ENCODE results near the gene WDR49. TPM values are rescaled to one million over a fixed set of nuclear protein-coding genes. Genes with fewer than 3 reads are reported as not detected.

Gene WDR49
- total RNA-seq, 1 donor from 2014 or later = 0.84 TPM

DNA sequence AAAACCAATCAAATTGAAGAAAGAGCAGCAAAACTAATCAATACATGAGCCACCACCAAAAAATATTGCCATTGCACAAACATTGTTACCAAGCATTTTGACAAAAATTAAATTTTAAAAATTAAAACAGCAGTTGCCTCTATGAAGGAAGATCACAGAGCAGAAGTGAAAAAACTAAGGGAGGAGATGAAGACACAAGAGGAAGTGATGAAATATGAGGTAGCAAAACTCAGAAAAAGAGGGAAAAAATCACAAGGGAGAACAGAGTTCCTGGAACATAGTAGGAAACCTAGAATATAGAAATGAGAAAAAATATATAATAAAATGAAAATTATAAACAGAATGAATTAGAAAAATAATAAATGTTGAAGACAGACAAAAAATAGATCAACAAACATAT, 172.6 kb downstream of the WDR49 start:
- H3K4me3 ChIP-seq (ENCODE audit: insufficient read depth, low read depth, low read length) = no peak overlapping the region
- no peaks in the 10 kb centered on the region for H3K9me3 ChIP-seq (ENCODE audit: insufficient read depth, low read depth, low read length)
- no peak overlapping the region for H2AFZ ChIP-seq (ENCODE audit: low read depth, low read length)
- H3K4me2 ChIP-seq (ENCODE audit: low read length) = no peak overlapping the region
- no peaks in the 10 kb centered on the region for H4K20me1 ChIP-seq (ENCODE audit: insufficient read depth, low read length)
- Mint-ChIP-seq H3K9me3 (ENCODE audit: unreplicated experiment) (no peaks in the 10 kb centered on the region), H3K36me3 (ENCODE audit: low read depth, unreplicated experiment) (no peaks in the 10 kb centered on the region), H3K27ac (ENCODE audit: unreplicated experiment) (no peak overlapping the region), H3K27me3 (ENCODE audit: low read depth, unreplicated experiment) (no peaks in the 10 kb centered on the region), H3K4me1 (ENCODE audit: low read depth, unreplicated experiment) (no peaks in the 10 kb centered on the region), H3K4me3 (ENCODE audit: unreplicated experiment) (no peak overlapping the region)
- TF ChIP-seq, protein P1, sequence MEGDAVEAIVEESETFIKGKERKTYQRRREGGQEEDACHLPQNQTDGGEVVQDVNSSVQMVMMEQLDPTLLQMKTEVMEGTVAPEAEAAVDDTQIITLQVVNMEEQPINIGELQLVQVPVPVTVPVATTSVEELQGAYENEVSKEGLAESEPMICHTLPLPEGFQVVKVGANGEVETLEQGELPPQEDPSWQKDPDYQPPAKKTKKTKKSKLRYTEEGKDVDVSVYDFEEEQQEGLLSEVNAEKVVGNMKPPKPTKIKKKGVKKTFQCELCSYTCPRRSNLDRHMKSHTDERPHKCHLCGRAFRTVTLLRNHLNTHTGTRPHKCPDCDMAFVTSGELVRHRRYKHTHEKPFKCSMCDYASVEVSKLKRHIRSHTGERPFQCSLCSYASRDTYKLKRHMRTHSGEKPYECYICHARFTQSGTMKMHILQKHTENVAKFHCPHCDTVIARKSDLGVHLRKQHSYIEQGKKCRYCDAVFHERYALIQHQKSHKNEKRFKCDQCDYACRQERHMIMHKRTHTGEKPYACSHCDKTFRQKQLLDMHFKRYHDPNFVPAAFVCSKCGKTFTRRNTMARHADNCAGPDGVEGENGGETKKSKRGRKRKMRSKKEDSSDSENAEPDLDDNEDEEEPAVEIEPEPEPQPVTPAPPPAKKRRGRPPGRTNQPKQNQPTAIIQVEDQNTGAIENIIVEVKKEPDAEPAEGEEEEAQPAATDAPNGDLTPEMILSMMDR (IDR thresholded peaks at IDR 0.05; ENCODE audit: insufficient read depth, low read depth, low read length) = no peak
- TF ChIP-seq EZH2 (IDR thresholded peaks at IDR 0.05; ENCODE audit: insufficient read depth, low read length) = no peak
- H3K36me3 ChIP-seq (ENCODE audit: insufficient read depth, low read length) = no peaks in the 10 kb centered on the region
- no peak overlapping the region for H3K27ac ChIP-seq (ENCODE audit: low read depth, low read length)
- no peaks in the 10 kb centered on the region for H3K27me3 ChIP-seq (ENCODE audit: insufficient read depth, low read length)
- DNase-seq (ENCODE audit: low read depth) (no peak), FAIRE-seq (no peak)
- H3K79me2 ChIP-seq (ENCODE audit: insufficient read depth, low read length) = no peaks in the 10 kb centered on the region
- no peaks in the 10 kb centered on the region for H3K4me1 ChIP-seq (ENCODE audit: insufficient read depth, low read length)
- H3K9ac ChIP-seq (ENCODE audit: low read length) = no peak overlapping the region

DNA sequence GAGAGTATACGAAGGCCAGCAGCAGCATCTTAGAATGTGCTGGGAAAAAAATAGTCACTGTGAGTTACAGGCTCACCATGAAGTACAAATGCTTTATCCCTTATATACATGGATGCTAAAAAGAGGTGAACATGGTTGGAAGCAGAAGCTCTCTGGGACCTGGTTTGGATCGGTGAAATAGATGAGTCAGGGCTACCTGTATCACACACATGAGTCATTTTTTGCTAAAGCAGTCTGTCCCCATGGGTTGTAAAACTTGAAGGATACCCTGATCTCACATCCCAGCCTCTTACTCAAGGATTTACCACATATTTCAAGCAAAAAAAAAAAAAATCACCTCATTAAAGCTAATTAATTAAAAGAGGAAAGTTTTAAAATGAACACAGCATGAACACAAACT, 173.0 kb downstream of the WDR49 start:
- Histone ChIP-seq H3K27me3 (ENCODE audit: insufficient read depth, low read length) (no peaks in the 10 kb centered on the region), H3K4me3 (ENCODE audit: insufficient read depth, low read depth, low read length) (no peak overlapping the region), H3K4me2 (ENCODE audit: low read length) (no peak overlapping the region), H4K20me1 (ENCODE audit: insufficient read depth, low read length) (no peaks in the 10 kb centered on the region), H3K79me2 (ENCODE audit: insufficient read depth, low read length) (no peaks in the 10 kb centered on the region), H3K9me3 (ENCODE audit: insufficient read depth, low read depth, low read length) (no peaks in the 10 kb centered on the region), H3K4me1 (ENCODE audit: insufficient read depth, low read length) (no peaks in the 10 kb centered on the region), H3K27ac (ENCODE audit: low read depth, low read length) (no peak overlapping the region), H3K36me3 (ENCODE audit: insufficient read depth, low read length) (no peaks in the 10 kb centered on the region), H3K9ac (ENCODE audit: low read length) (no peak overlapping the region), H2AFZ (ENCODE audit: low read depth, low read length) (no peak overlapping the region)
- Mint-ChIP-seq H3K9me3 (ENCODE audit: unreplicated experiment) (no peaks in the 10 kb centered on the region), H3K4me1 (ENCODE audit: low read depth, unreplicated experiment) (no peaks in the 10 kb centered on the region), H3K4me3 (ENCODE audit: unreplicated experiment) (no peak overlapping the region), H3K36me3 (ENCODE audit: low read depth, unreplicated experiment) (no peaks in the 10 kb centered on the region), H3K27ac (ENCODE audit: unreplicated experiment) (no peak overlapping the region), H3K27me3 (ENCODE audit: low read depth, unreplicated experiment) (no peaks in the 10 kb centered on the region)
- DNase-seq (ENCODE audit: low read depth) (no peak), FAIRE-seq (no peak)
- TF ChIP-seq, protein P1 (IDR thresholded peaks at IDR 0.05; ENCODE audit: insufficient read depth, low read depth, low read length) = no peak
- no peak for TF ChIP-seq EZH2 (IDR thresholded peaks at IDR 0.05; ENCODE audit: insufficient read depth, low read length)

DNA sequence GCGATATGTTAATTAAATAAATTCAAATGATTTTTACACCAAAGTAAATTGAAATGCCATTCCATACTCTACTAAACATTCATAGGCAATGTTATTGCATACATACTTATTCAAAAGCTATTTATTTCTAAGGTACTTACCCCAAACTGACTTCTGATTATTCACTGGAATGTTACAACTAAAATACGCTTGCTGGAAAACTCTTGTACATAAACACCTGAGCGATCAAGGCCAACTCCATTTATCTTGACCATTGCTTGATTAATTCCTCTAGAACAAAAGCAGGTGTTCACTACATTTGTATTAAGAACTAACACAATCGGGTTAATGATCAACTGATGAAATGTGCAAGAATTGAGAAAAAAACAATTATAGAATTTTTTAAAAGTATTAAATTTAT, 179.9 kb downstream of the WDR49 start, which contains the start of gene SERPINI2:
TSS of gene SERPINI2 (minus strand) at position 180 of the 400 bp plus-strand sequence. CDS start 2,208 bp downstream, outside the sequence.
- Mint-ChIP-seq H3K4me1 (ENCODE audit: low read depth, unreplicated experiment) (no peaks in the 10 kb centered on the region), H3K27ac (ENCODE audit: unreplicated experiment) (no peak within 1 kb of the TSS), H3K27me3 (ENCODE audit: low read depth, unreplicated experiment) (no peaks in the 10 kb centered on the region), H3K36me3 (ENCODE audit: low read depth, unreplicated experiment) (no peaks in the 10 kb centered on the region), H3K9me3 (ENCODE audit: unreplicated experiment) (no peaks in the 10 kb centered on the region), H3K4me3 (ENCODE audit: unreplicated experiment) (no peak within 1 kb of the TSS)
- Histone ChIP-seq H4K20me1 (ENCODE audit: insufficient read depth, low read length) (no peaks in the 10 kb centered on the region), H3K4me3 (ENCODE audit: insufficient read depth, low read depth, low read length) (no peak within 1 kb of the TSS), H3K36me3 (ENCODE audit: insufficient read depth, low read length) (no peaks in the 10 kb centered on the region), H3K27ac (ENCODE audit: low read depth, low read length) (no peak within 1 kb of the TSS), H3K27me3 (ENCODE audit: insufficient read depth, low read length) (no peaks in the 10 kb centered on the region), H3K4me1 (ENCODE audit: insufficient read depth, low read length) (no peaks in the 10 kb centered on the region), H2AFZ (ENCODE audit: low read depth, low read length) (no peak within 1 kb of the TSS), H3K9ac (ENCODE audit: low read length) (no peak within 1 kb of the TSS), H3K4me2 (ENCODE audit: low read length) (no peak within 1 kb of the TSS), H3K79me2 (ENCODE audit: insufficient read depth, low read length) (no peaks in the 10 kb centered on the region), H3K9me3 (ENCODE audit: insufficient read depth, low read depth, low read length) (no peaks in the 10 kb centered on the region)
- FAIRE-seq (no peak), DNase-seq (ENCODE audit: low read depth) (no peak)
- TF ChIP-seq, protein P1 (IDR thresholded peaks at IDR 0.05; ENCODE audit: insufficient read depth, low read depth, low read length) = no peak
- no peak for TF ChIP-seq EZH2 (IDR thresholded peaks at IDR 0.05; ENCODE audit: insufficient read depth, low read length)

Data from astrocyte (in vitro differentiated cells and primary cell).